ENCODE results near the gene CPED1. TPM values are rescaled to one million over a fixed set of nuclear protein-coding genes. Genes with fewer than 3 reads are reported as not detected.
A peak's percentile ranks its signal among the peaks of the same experiment; 100 is the strongest.
"Not testable (repeated sequence)": the region's sequence is repeated elsewhere in the genome, so short reads cannot be mapped to it uniquely, and the experiment has no call there.

The CPED1 gene
- total RNA-seq, 4 donors from 2014 or later, result 15.0 to 32.1 (median 21.8) TPM

GRCh38 chr7:121069346-121070100 is 81.0 kb downstream of the CPED1 start:
- no peaks in the 10 kb centered on the region for H3K9me3 ChIP-seq
- H3K36me3 ChIP-seq, result no peaks in the 10 kb centered on the region
- DNase-seq (ENCODE audit: low spot score in 2 of 2), result peak in 1 of 2 donors; percentile 32
- peaks cover 0 to 15% (median 0%) of the 10 kb centered on the region in 4 donors for H3K4me1 ChIP-seq
- peak overlapping the region in 2 of 4 donors; percentile 5 to 70 for H3K27ac ChIP-seq
- TF ChIP-seq EP300 (IDR thresholded peaks at IDR 0.05) (peak in 1 of 2 donors; percentile 65), CTCF (IDR thresholded peaks at IDR 0.05) (no peak), POLR2A (IDR thresholded peaks at IDR 0.05) (no peak)
- H3K4me3 ChIP-seq, result no peak overlapping the region
- 45 to 48% methylated on average over 4 of the region's 4 CpGs for WGBS, 2 donors
- H3K27me3 ChIP-seq, result no peaks in the 10 kb centered on the region

DNA sequence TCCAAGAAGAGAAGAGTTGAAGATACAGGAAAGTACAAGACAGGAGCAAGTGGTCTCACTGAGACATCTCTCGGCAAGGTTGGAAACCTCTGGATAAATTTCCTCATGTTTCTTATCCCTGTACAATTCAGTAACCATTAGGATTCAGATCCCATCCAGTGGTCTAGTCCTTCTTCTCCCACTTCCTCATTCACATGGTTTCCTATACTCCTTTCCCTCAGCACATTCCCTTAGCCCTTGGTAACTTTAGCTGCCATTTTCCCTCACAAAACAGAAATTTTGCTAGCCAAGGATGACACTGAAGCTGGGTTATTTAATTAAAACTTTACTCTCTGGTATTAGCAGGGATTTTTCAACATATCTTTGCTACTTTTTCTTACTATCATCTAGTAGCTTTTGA is 82.6 kb downstream of the CPED1 start:
- Histone ChIP-seq H3K27me3 (no peaks in the 10 kb centered on the region), H3K4me3 (no peak overlapping the region), H3K4me1 (peaks cover 0 to 10% (median 0%) of the 10 kb centered on the region in 4 donors), H3K9me3 (no peaks in the 10 kb centered on the region), H3K27ac (no peak overlapping the region), H3K36me3 (no peaks in the 10 kb centered on the region)
- DNase-seq (ENCODE audit: low spot score in 2 of 2), result no peak
- TF ChIP-seq EP300 (IDR thresholded peaks at IDR 0.05), result no peak
- WGBS, 2 donors, result 92 to 100% methylated on average over 1 of the region's 1 CpG

GRCh38 chr7:121071662-121072061 is 83.2 kb downstream of the CPED1 start:
- H3K27ac ChIP-seq, result no peak overlapping the region
- no peak for DNase-seq (ENCODE audit: low spot score in 2 of 2)
- WGBS, 2 donors, result 95 to 98% methylated on average over 2 of the region's 2 CpGs
- H3K4me1 ChIP-seq, result peaks cover 0 to 15% (median 0%) of the 10 kb centered on the region in 4 donors
- no peaks in the 10 kb centered on the region for H3K9me3 ChIP-seq
- no peaks in the 10 kb centered on the region for H3K36me3 ChIP-seq
- H3K4me3 ChIP-seq, result no peak overlapping the region
- TF ChIP-seq EP300 (IDR thresholded peaks at IDR 0.05) (no peak), CTCF (IDR thresholded peaks at IDR 0.05) (no peak), POLR2A (IDR thresholded peaks at IDR 0.05) (no peak)
- no peaks in the 10 kb centered on the region for H3K27me3 ChIP-seq

- DNase-seq (ENCODE audit: low spot score in 2 of 2), result no peak
- H3K4me1 ChIP-seq, result peaks cover 0 to 15% (median 0%) of the 10 kb centered on the region in 4 donors
- TF ChIP-seq CTCF (IDR thresholded peaks at IDR 0.05) (no peak), EP300 (IDR thresholded peaks at IDR 0.05) (no peak), POLR2A (IDR thresholded peaks at IDR 0.05) (no peak)
- no peak overlapping the region for H3K4me3 ChIP-seq
- no peaks in the 10 kb centered on the region for H3K27me3 ChIP-seq
- 56 to 64% methylated on average over 2 of the region's 2 CpGs for WGBS, 2 donors
- H3K36me3 ChIP-seq, result no peaks in the 10 kb centered on the region
- no peaks in the 10 kb centered on the region for H3K9me3 ChIP-seq
- no peak overlapping the region for H3K27ac ChIP-seq
These were observed 84.3 kb downstream of the CPED1 start for GRCh38 chr7:121072826-121073225.

GRCh38 chr7:121073463-121074099 is 85.1 kb downstream of the CPED1 start:
- DNase-seq (ENCODE audit: low spot score in 2 of 2), result no peak
- 76 to 91% methylated on average over 3 of the region's 3 CpGs for WGBS, 2 donors
- Histone ChIP-seq H3K27me3 (no peaks in the 10 kb centered on the region), H3K4me1 (peaks cover 0 to 15% (median 0%) of the 10 kb centered on the region in 4 donors), H3K9me3 (no peaks in the 10 kb centered on the region), H3K27ac (no peak overlapping the region), H3K4me3 (no peak overlapping the region), H3K36me3 (no peaks in the 10 kb centered on the region)
- TF ChIP-seq EP300 (IDR thresholded peaks at IDR 0.05) (no peak), POLR2A (IDR thresholded peaks at IDR 0.05) (no peak)

- H3K27ac ChIP-seq; H3K4me1 ChIP-seq; DNase-seq (ENCODE audit: low spot score in 2 of 2); H3K27me3 ChIP-seq; H3K36me3 ChIP-seq; H3K9me3 ChIP-seq; H3K4me3 ChIP-seq: not testable (repeated sequence)
- WGBS, 2 donors, result 96 to 98% methylated on average over 5 of the region's 5 CpGs
These were observed 86.9 kb downstream of the CPED1 start for GRCh38 chr7:121075424-121075841.

Measured in tibial nerve (tissue), 4 donors.